T-helper 1 cell treated with Interleukin-12 subunit alpha and Interleukin-12 subunit beta and Interleukin-4 antibody, amounts not matched to agents 30 μg/mL and 1 μg/mL, for 36 hours (primary cell): ENCODE results near the gene CERKL.

Source experiments
- H3K27ac Mint-ChIP-seq: one replicate; pipeline ENCODE4 v1.8.0; 2021; ENCODE audit warnings: mild to moderate bottlenecking, mixed read lengths
- H3K27me3 Mint-ChIP-seq: one replicate; pipeline ENCODE4 v1.8.0; 2021; ENCODE audit warnings: low read depth, mixed read lengths
- H3K36me3 Mint-ChIP-seq: one replicate; pipeline ENCODE4 v1.8.0; 2021; ENCODE audit warnings: low read depth, mixed read lengths
- H3K4me1 Mint-ChIP-seq: one replicate; pipeline ENCODE4 v1.8.0; 2021; ENCODE audit warnings: low read depth, mixed read lengths
- H3K4me3 Mint-ChIP-seq: one replicate; pipeline ENCODE4 v1.8.0; 2021; ENCODE audit warnings: mild to moderate bottlenecking, moderate library complexity, mixed read lengths
- H3K9me3 Mint-ChIP-seq: one replicate; pipeline ENCODE4 v1.8.0; 2021; ENCODE audit warnings: mixed read lengths

The CERKL gene

GRCh38 chr2:181558371-181558770 is 98.5 kb downstream of the CERKL start:
- H3K4me1 Mint-ChIP-seq: no peaks in the 10 kb centered on the region
- no peak overlapping the region for H3K4me3 Mint-ChIP-seq
- no peak overlapping the region for H3K27ac Mint-ChIP-seq
- peaks cover 12% of the 10 kb centered on the region for H3K36me3 Mint-ChIP-seq
- H3K27me3 Mint-ChIP-seq: no peaks in the 10 kb centered on the region
- H3K9me3 Mint-ChIP-seq: no peaks in the 10 kb centered on the region

DNA sequence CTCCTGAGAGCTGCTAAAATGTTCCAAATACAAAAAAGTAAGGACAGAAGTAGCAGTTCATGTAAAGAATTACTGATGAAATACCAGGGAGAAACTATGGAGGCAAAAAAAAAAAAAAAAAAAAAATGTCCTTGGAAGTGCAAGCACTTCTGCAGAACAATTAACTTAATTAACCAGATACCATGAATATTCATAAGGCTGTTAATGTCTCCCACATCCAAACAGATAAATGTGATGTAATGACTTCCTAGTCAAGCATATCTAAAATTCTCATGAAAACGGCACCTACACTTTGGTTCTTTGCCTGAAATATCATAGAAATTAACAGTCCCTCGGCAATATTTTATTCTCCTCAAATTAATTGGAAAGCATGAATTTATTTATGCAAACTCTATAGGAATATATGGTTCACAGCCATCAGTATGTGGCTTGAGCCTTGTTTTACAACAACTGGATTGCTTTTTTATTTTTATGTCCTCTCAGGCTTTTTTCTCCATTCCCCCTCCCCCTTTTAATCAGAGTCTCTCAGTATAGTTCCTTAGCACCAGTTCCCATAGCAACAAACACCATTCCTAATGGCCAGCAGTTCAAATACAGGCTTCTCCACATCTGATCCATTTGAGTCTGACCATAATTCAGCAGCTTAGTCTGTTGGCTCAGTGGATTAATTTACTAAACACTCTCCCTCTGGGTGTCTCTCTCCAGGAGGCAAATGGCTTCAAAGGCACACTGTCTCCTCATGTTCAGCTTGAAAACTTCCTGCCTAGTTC is 102.7 kb downstream of the CERKL start:
- Mint-ChIP-seq H3K27ac (no peak overlapping the region), H3K9me3 (no peaks in the 10 kb centered on the region), H3K4me3 (no peak overlapping the region), H3K36me3 (peaks cover 20% of the 10 kb centered on the region), H3K27me3 (no peaks in the 10 kb centered on the region), H3K4me1 (no peaks in the 10 kb centered on the region)

GRCh38 chr2:181553244-181553643 is 103.7 kb downstream of the CERKL start:
- no peak overlapping the region for H3K27ac Mint-ChIP-seq

DNA sequence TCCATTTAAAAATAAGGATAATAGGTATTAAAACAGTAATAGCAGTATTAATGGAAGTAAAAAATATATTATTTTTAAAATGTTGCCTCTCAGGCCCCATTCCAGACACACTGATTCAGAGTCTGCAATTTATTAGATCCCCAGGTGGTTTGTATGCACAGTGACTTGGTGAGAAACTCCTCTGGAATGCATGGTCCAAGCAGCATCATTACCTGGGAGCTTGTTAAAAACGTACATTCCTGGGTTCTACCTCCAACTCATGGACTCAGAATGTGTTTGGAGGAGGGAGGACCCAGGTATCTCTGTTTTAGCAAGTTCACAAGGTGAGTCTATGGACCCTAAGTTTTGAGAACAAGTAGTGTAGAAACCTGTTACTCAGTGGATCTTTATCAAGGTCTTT is 104.1 kb downstream of the CERKL start:
- Mint-ChIP-seq H3K9me3 (no peaks in the 10 kb centered on the region), H3K4me3 (no peak overlapping the region)

More at GRCh38 chr2:181553244-181553643, 103.7 kb downstream of the CERKL start:
- no peak overlapping the region for H3K4me3 Mint-ChIP-seq
- H3K36me3 Mint-ChIP-seq: peaks cover 20% of the 10 kb centered on the region
- no peaks in the 10 kb centered on the region for H3K27me3 Mint-ChIP-seq
- no peaks in the 10 kb centered on the region for H3K9me3 Mint-ChIP-seq
- no peaks in the 10 kb centered on the region for H3K4me1 Mint-ChIP-seq

GRCh38 chr2:181546086-181546485 is 110.8 kb downstream of the CERKL start:
- Mint-ChIP-seq H3K27ac (peak overlapping the region; percentile 14), H3K36me3 (peaks cover 20% of the 10 kb centered on the region), H3K27me3 (no peaks in the 10 kb centered on the region), H3K4me1 (no peaks in the 10 kb centered on the region), H3K4me3 (no peak overlapping the region), H3K9me3 (no peaks in the 10 kb centered on the region)

More for the DNA sequence above, 104.1 kb downstream of the CERKL start:
- H3K36me3 Mint-ChIP-seq: peaks cover 22% of the 10 kb centered on the region
- H3K27me3 Mint-ChIP-seq: no peaks in the 10 kb centered on the region
- no peaks in the 10 kb centered on the region for H3K4me1 Mint-ChIP-seq
- no peak overlapping the region for H3K27ac Mint-ChIP-seq

- Mint-ChIP-seq H3K4me3 (no peak overlapping the region), H3K27me3 (no peaks in the 10 kb centered on the region), H3K9me3 (no peaks in the 10 kb centered on the region), H3K4me1 (no peaks in the 10 kb centered on the region), H3K27ac (no peak overlapping the region), H3K36me3 (peaks cover 41% of the 10 kb centered on the region)
Observed at GRCh38 chr2:181542170-181542569, 114.7 kb downstream of the CERKL start.

DNA sequence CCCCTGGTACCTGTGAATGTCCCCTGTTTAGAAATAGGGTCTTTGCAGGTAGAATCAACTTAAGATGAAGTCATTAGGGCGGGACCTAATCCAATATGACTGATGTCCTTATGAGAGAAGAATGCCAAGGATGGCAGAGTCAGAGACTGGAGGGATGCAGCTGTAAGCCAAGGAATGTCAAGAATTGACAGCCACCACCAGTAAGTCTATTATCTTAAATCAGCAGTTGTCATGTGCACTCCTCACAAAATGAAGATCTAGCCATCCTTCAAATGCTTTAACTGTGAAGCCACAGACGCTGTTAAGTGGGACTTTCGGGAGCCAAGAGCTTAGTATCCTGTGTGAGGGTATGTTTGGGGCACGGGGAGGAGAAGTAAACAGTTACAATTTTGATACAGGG is 116.5 kb downstream of the CERKL start:
- Mint-ChIP-seq H3K36me3 (peaks cover 41% of the 10 kb centered on the region), H3K27me3 (no peaks in the 10 kb centered on the region), H3K4me1 (no peaks in the 10 kb centered on the region), H3K9me3 (no peaks in the 10 kb centered on the region), H3K27ac (no peak overlapping the region), H3K4me3 (no peak overlapping the region)

DNA sequence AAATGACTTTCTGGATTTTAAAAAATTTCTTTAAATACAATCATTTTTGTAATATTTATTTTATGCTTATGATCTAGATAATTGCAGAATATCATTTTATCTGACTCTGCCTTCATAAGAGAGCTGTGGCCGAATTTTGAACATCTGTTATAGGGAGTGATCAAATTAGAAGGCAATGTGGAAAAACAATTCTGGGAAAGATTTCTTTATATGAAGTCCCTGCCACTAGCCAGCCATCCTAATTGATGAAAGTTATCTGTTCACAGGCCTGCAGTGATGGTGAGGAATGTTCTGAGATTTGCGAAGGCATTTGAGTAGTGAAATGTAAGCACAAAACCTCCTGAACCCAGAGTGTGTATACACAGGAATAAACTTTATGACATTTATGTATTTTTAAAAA is 120.2 kb downstream of the CERKL start:
- H3K4me1 Mint-ChIP-seq: peaks cover 2% of the 10 kb centered on the region
- H3K27me3 Mint-ChIP-seq: no peaks in the 10 kb centered on the region
- H3K9me3 Mint-ChIP-seq: no peaks in the 10 kb centered on the region
- H3K27ac Mint-ChIP-seq: no peak overlapping the region
- H3K4me3 Mint-ChIP-seq: no peak overlapping the region
- peaks cover 68% of the 10 kb centered on the region for H3K36me3 Mint-ChIP-seq

- Mint-ChIP-seq H3K9me3 (no peaks in the 10 kb centered on the region), H3K4me3 (no peak overlapping the region), H3K27me3 (no peaks in the 10 kb centered on the region), H3K4me1 (peaks cover 1% of the 10 kb centered on the region), H3K36me3 (peaks cover 53% of the 10 kb centered on the region), H3K27ac (no peak overlapping the region)
Observed at GRCh38 chr2:181528441-181528840, 128.5 kb downstream of the CERKL start.

DNA sequence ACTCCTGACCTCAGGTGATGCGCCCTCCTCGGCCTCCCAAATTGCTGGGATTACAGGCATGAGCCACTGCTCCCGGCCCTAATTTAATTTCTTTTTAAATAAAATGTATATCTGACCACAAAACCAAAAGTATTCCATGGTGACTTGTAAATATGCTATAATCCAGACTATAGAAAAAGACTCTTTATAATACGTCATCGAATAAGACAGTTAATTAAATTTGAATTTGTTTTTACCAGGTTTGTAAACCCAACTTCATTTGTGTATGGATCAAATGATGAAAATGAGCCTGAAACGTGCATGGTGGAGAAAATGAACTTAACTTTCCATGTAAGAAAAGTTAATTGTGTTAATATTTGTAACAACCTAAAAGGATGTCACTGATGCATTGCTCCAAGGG is 129.8 kb downstream of the CERKL start:
- Mint-ChIP-seq H3K27ac (no peak overlapping the region), H3K4me3 (no peak overlapping the region), H3K4me1 (peaks cover 1% of the 10 kb centered on the region), H3K9me3 (no peaks in the 10 kb centered on the region), H3K27me3 (no peaks in the 10 kb centered on the region), H3K36me3 (peaks cover 48% of the 10 kb centered on the region)

GRCh38 chr2:181526014-181526413 is 130.9 kb downstream of the CERKL start:
- H3K4me3 Mint-ChIP-seq: no peak overlapping the region
- H3K27me3 Mint-ChIP-seq: no peaks in the 10 kb centered on the region
- H3K27ac Mint-ChIP-seq: no peak overlapping the region
- peaks cover 1% of the 10 kb centered on the region for H3K4me1 Mint-ChIP-seq
- H3K9me3 Mint-ChIP-seq: no peaks in the 10 kb centered on the region
- peaks cover 47% of the 10 kb centered on the region for H3K36me3 Mint-ChIP-seq

DNA sequence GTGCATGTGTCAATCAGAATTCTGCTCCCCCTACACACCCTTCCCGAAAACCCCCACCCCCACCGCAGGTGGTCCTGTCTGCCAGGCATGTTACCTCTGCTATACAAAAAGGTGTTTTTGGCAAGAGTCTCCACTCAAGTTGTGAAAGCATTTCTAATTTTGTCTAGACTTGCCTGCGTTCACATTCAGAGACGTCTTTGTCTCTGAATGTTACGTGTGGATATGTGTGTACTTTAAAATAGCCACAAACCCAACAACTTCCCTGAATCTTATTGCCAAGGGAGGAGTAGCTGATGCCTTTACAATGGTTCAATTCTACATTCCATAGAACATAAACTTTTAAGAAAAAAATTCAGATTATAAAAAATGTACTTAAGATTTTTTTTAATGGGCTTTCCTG is 133.1 kb downstream of the CERKL start:
- no peaks in the 10 kb centered on the region for H3K9me3 Mint-ChIP-seq
- H3K27ac Mint-ChIP-seq: no peak overlapping the region
- H3K4me3 Mint-ChIP-seq: no peak overlapping the region
- peaks cover 45% of the 10 kb centered on the region for H3K36me3 Mint-ChIP-seq
- H3K4me1 Mint-ChIP-seq: no peaks in the 10 kb centered on the region
- H3K27me3 Mint-ChIP-seq: no peaks in the 10 kb centered on the region

DNA sequence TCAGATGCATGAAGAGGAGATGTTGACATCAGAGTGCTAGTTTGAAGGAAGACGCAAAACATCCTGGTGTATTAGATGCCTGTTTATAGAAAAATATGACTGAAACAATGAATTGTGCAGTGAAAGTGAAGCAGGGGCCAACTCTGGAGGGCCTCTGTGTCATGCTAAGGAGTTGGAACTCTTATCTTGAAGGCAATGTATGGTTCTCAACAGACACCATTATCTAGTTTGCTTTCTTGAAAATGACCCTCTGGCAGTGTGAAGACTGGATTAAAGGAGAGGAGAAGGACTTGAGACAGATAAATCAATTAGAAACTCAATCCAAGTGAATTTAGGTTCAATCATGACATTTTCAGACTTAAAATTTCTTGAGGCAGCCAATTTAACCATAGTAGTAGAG is 136.7 kb downstream of the CERKL start:
- no peaks in the 10 kb centered on the region for H3K27me3 Mint-ChIP-seq
- H3K27ac Mint-ChIP-seq: no peak overlapping the region
- H3K36me3 Mint-ChIP-seq: peaks cover 35% of the 10 kb centered on the region
- no peaks in the 10 kb centered on the region for H3K9me3 Mint-ChIP-seq
- H3K4me1 Mint-ChIP-seq: peaks cover 22% of the 10 kb centered on the region
- H3K4me3 Mint-ChIP-seq: no peak overlapping the region

DNA sequence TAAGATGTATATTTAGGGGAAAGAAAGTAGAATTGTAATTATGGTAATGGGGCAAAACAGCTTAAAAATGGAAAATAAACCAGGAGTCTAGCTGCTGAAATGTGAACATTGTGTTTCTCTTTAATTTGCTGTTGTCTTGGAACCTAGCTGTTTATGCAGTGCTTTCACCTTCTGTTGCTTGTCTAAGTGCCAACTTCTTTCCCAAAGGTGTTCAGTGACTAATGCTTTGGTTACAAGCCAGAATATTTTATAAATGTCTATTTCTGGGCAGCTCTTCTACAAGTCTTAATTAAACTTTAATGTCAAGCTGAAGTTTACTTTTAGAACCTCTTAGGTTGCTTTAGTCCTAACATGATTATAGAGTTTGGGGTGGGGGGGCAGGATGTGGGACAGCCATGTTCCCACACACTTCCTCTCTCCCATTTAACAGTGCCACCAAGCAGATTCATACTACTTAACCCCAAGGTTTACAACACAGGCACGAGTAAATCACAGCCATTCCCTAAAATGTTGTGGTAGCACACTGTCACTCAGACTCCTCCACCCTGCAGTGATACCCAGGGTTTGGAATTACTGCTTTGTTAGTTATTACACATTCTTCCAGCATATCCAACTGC is 139.1 kb downstream of the CERKL start:
- Mint-ChIP-seq H3K4me1 (peaks cover 25% of the 10 kb centered on the region), H3K9me3 (no peaks in the 10 kb centered on the region), H3K27ac (peak overlapping the region; percentile 19), H3K36me3 (peaks cover 37% of the 10 kb centered on the region), H3K4me3 (no peak overlapping the region), H3K27me3 (no peaks in the 10 kb centered on the region)

- Mint-ChIP-seq H3K9me3 (no peaks in the 10 kb centered on the region), H3K36me3 (peaks cover 41% of the 10 kb centered on the region), H3K4me1 (peaks cover 25% of the 10 kb centered on the region), H3K27ac (no peak overlapping the region), H3K4me3 (no peak overlapping the region), H3K27me3 (no peaks in the 10 kb centered on the region)
Observed at GRCh38 chr2:181516992-181517391, 139.9 kb downstream of the CERKL start.
